HG03432 (cell line): ENCODE measurements around the gene DMXL1.
"Not testable (repeated sequence)": the region's sequence is repeated elsewhere in the genome, so short reads cannot be mapped to it uniquely, and the experiment has no call there.

Source experiments
- ATAC-seq: cut with Tn5 transposase; IDR thresholded peaks from one replicate; pipeline ENCODE4 v1.9.1; 2021; ENCODE audit warnings: mild to moderate bottlenecking, moderate library complexity; ENCODE audit not compliant: unreplicated experiment

DMXL1 gene

DNA sequence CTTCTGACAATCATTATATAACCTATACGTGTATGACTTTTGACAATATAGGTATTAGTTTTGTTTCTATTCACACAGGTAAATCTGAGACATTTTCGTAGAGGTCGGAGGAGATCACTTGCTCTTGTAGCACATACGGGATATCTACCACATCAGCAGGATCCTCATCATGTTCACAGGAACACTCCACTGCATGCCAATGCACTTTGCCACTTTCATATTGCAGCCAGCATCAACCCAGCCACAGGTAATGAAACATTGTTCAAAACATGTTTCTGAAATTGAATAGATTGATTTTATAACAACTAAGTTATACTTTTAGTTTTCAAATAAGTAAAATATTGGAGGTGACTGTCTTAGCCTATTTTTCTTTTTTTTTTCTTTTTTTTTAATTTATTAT is 50.0 kb downstream of the DMXL1 start:
- no peak for ATAC-seq

DNA sequence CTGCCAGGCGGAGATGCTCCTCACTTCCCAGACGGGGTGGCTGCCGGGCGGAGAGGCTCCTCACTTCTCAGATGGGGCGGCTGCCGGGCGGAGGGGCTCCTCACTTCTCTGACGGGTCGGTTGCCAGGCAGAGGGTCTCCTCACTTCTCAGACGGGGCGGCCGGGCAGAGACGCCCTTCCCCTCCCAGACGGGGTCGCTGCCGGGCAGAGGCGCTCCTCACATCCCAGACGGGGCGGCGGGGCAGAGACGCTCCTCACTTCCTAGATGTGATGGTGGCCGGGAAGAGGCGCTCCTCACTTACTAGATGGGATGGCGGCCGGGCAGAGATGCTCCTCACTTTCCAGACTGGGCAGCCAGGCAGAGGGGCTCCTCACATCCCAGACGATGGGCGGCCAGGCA is 51.6 kb downstream of the DMXL1 start:
- not testable (repeated sequence) for ATAC-seq

DNA sequence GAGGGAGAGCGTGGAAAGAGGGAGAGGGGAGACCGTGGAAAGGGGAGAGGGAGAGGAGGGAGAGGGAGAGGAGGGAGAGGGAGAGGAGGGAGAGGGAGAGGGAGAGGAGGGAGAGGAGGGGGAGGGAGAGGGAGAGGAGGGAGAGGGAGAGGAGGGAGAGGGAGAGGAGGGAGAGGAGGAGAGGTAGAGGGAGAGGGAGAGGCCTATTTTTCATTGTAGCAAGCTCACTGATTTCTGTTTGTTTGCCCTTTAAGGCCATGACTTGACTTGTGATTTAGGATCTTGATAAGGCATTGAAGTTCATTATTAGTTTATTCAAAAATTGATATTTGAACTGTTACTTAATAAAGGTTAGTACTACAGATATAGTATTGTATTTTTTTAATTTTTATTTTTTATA is 52.4 kb downstream of the DMXL1 start:
- ATAC-seq, result no peak

DNA sequence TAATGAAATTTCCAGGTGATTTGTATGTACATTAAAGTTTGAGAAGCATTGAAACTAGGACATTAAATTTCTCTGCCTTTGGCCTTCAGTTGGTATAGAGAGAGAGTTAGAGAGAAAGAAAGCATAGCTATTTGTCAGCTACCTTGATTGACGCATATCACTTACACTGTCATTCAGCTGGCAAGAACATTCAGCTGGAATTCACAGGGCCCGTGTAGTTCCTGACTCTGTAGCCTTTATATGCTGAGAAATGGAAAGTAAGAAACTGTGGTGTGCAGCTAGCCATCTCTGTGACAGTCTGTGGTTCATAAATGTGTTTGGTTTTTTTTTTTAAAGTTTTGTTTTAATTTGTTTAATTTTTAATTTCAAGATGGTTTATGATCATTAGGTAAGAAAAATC is 58.9 kb downstream of the DMXL1 start:
- ATAC-seq, result no peak

DNA sequence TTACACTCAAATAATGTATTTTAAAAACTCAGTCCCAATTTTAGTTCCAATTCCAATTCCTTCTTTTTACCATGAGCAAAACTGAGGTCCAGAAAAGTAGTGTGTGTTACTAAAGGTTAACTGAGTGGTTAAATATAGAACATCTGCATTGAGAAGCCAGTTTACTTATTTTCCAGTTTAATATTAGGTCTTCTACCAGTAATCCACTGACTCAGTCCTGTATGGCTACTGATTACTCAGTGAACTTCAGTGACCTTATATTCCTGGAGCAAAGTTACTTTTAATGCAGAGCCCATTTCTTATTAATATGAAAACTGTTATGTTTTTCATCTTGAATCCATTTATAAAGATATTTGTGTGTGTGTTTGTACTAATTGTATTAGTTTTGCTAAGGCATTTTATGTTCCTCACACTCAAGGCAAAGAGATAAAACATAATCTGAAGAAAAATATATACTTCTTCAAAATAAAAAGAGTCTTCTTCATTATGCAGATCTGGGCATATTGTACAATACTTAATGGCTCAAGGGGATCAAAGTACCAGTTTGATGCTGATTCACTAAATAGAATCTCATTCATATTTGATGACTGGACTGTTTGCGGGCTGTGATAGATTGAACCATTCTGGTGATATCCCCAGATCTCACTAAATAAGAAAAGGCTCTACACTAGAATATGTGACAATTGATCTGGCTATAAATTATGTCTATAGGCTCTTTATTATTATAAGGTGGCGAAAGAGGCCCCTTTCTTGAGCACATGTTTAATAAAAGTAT is 60.8 kb downstream of the DMXL1 start:
- no peak for ATAC-seq

- ATAC-seq, result not testable (repeated sequence)
Measured at GRCh38 chr5:119135743-119136142, 64.9 kb downstream of the DMXL1 start.

DNA sequence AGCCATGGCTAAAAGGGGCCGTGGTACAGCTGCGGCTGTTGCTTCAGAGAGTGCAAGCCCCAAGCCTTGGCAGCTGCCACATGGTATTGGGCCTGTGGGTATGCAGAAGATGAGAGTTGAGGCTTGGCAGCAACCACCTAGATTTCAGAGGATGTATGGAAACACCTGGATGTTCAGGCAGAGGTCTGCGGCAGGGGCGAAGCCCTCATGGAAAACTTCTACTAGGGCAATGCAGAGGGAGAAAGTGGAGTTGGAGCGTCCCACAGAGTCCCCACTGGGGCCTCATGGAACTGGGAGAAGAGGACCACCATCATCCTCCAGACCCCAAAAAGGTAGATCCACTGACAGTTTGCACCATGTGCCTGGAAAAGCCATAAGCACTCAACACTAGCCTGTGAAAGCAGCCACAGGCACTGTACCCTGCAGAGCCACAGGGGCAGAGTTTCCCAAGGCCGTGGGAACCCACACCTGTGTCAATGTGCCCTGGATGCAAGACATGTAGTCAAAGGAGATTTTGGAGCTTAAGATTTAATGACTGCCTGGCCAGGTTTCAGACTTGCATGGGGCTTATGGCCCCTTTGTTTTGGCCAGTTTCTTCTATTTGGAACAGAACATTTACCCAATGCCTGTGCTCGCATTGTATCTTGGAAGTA is 65.9 kb downstream of the DMXL1 start:
- no peak for ATAC-seq

DNA sequence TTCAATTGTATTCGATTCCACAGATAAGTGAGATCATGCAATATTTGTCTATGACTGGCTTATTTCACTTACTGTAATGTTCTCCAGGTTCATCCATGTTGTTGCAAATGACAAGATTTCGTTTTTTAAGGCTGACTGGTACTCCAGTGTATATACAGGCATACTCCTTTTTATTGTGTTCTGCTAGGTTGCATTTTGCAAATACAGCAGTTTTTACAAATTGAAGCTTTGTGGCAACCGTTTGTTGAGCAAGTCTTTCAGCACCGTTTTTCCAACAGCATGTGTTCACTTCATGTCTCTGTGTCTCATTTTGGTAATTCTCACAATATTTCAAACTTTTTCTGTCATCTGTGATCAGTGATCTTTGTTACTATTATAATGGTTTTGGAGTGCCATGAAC is 82.7 kb downstream of the DMXL1 start:
- no peak for ATAC-seq

GRCh38 chr5:119158144-119158543 is 87.3 kb downstream of the DMXL1 start:
- no peak for ATAC-seq

DNA sequence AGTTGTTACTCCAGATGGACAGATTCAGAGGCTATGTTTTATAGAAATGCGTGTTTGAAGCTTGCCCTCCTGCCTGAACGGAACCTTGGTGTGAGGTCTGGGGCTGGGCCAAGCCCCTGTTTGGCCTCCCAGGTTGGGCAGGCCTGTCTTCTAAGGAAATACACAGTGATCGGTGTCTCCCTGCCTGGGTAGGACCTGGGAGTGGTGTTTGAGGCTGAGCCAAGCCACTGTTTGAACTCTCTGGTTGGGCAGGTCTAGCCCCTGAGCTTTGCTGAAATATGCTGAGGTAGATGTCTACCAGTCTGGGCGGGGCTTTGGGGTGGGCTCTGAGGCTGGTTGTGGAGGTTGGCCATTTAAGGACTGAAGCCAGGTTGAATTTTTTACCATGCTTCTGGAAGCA is 90.5 kb downstream of the DMXL1 start:
- no peak for ATAC-seq

- no peak for ATAC-seq
Measured at GRCh38 chr5:119166026-119166425, 95.1 kb downstream of the DMXL1 start.

- ATAC-seq, result no peak
Measured at GRCh38 chr5:119168401-119168800, 97.5 kb downstream of the DMXL1 start.

DNA sequence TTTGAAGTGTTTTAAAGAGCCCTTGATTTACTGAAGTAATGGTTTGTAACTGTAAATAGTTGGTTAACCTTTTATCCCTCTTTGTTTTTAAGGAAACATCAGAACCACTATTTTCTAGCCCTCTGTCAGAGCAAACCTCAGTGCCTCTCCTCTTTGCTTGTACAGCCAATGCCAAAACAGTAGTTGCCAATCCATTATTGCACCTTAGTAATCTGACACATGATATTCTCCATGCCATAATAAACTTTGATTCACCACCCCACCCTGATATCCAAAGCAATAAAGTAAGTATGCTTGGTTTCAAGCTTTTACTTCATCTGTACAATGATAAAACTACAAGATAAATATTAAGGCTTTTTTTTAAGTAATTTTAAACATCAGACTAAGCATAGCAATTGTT is 100.8 kb downstream of the DMXL1 start:
- ATAC-seq, result no peak

GRCh38 chr5:119174578-119175163 is 103.8 kb downstream of the DMXL1 start:
- no peak for ATAC-seq

GRCh38 chr5:119176785-119177184 is 105.9 kb downstream of the DMXL1 start:
- ATAC-seq, result no peak

DNA sequence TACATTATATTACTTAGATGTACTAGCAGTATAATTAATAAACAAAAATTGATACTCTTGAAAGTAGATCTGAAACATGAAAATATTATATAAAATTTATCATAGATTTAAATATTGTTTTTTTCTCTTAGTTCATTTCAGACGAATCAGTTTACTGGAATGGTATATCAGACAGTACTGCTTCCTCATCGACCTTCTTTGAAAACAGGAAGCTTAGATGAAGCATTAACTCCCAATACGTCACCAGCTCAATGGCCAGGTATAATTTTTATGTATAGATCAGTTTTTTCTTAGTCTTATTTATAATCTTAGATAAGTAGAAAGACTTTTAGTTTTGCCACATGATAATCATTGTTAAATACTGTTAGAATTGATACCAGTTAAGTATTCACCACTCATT is 106.3 kb downstream of the DMXL1 start:
- no peak for ATAC-seq

- no peak for ATAC-seq
Measured at GRCh38 chr5:119178435-119178834, 107.5 kb downstream of the DMXL1 start.

DNA sequence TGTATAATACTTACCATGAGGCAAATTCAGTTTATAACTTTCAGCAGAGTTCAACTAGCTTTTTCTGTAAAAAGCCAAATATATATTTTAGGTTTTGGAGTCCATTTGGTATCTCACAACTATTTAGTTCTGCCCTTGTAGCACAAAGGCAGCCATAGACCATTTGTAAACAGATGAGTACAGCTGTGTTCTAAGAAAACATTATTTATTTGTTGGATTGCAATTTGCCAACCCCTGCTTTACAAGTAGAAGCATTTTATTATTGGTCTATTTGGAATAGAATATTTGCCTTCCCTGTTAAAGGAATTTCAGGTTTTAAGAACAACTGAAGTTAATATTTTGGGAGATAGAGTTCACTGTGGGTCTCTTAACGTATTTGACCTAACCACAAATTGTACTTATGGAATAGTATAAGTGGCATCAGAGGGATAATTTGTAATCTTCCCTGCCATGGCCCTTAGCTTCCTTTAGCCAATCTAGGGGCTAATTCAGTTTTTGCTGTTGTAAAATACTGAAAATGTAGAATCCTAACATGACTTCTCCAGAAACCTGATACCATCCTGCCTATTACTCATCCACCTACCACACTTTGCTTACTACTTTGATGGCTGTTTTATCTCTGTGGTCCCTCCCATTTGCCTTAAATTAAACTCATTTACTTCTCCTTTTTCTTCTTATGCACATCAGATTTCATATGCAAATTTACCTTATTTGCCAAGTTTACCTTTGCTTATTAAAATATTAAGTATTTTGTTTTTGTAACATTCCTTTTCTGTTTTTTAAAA is 109.2 kb downstream of the DMXL1 start:
- no peak for ATAC-seq

DNA sequence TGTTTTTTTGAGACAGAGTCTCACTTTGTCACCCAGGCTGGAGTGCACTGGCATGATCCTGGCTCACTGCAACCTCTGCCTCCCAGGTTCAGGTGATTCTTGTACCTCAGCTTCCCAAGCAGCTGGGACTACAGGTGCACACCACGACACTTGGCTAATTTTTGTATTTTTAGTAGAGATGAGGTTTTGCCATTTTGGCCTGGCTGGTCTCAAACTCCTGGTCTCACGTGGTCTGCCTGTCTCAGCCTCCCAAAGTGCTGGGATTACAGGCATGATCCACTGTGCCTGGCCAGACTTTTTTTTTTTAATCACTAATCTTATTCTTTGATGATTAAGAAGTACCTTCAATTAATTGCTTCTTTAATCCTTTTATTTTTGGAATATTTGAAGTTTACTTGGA is 114.6 kb downstream of the DMXL1 start:
- not testable (repeated sequence) for ATAC-seq

DNA sequence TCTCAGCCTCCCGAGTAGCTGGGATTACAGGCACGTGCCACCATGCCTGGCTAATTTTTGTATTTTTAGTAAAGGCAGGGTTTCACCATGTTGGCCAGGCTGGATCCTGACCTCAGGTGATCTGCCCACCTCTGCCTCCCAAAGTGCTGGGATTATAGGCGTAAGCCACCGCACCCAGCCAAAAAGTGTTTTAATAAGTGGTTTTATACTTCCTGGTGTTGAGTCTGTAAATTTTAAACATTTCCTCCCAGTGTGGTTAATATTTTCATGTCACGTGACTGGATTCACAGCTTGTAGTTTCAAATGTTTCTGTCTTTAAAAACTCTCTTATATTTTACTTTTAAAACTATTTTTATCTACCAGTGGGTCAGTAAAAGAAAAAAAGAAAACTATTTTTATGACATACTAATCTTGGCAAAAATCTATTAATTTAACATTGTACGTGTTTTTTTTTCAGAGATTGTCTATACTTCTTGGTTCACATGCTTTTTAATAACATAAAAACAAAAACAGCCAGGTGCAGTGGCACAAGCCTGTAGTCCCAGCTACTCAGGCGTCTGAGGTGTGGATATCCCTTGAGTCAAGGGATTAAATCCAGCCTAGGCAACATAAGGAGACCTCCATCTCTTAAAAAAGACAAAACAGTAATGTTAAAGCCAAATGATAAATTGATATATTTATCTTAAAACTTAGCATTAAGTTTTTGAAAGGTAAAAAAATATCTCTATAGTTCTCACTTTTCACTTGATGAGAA is 117.1 kb downstream of the DMXL1 start:
- no peak for ATAC-seq
